H7 (cell line): ENCODE measurements around the gene WWC2. TPM values are rescaled to one million over a fixed set of nuclear protein-coding genes. Genes with fewer than 3 reads are reported as not detected.

Experiments used
- total RNA-seq: library from RNA; depleted of rRNA; stranded (reverse); fragments of >200 nt; shearing (Covaris generic); gene quantifications from 2 replicates; pipeline ENCODE4 v1.2.3, GENCODE V29; 2014; rRNA removed

Gene WWC2
- total RNA-seq, 1 experiment from 2014 or later: 28.7 TPM

Other genes starting within 250 kb of the WWC2 start
- 55.0 and 56.5 TPM in 2 replicates for gene DCTD, start 181.9 kb upstream of the WWC2 start, total RNA-seq
- not detected in 2 replicates for gene CLDN22, start 221.0 kb downstream of the WWC2 start, total RNA-seq
- not detected in 2 replicates for gene CLDN24, start 223.2 kb downstream of the WWC2 start, total RNA-seq